Smooth muscle cell (in vitro differentiated cells): ENCODE results near the gene SARDH. TPM values are rescaled to one million over a fixed set of nuclear protein-coding genes. Genes with fewer than 3 reads are reported as not detected.

Source experiments
- DNase-seq: peaks from one replicate; lab custom pipeline; 2025; ENCODE audit not compliant: unreplicated experiment; lab: John Stamatoyannopoulos, UW
- H2AFZ ChIP-seq: fragments of 200-600 bp; sonication (generic); 2 replicates; pipeline ENCODE4 v1.6.0; 2016; ENCODE audit warnings: antibody characterized with exemption, low read depth, mild to moderate bottlenecking
- H3F3A ChIP-seq: fragments of 200-600 bp; sonication (generic); 2 replicates; pipeline ENCODE4 v1.6.0; 2017; ENCODE audit warnings: antibody characterized with exemption, low read depth
- H3K27ac ChIP-seq: fragments of 200-600 bp; sonication (generic); 2 replicates; pipeline ENCODE4 v1.5.1; 2016; ENCODE audit warnings: low read depth, mild to moderate bottlenecking
- H3K27me3 ChIP-seq: fragments of 200-600 bp; sonication (generic); 2 replicates; pipeline ENCODE4 v1.6.1; 2016; ENCODE audit warnings: low read depth, mild to moderate bottlenecking
- H3K36me3 ChIP-seq: fragments of 200-600 bp; sonication (generic); 2 replicates; pipeline ENCODE4 v1.5.1; 2016; ENCODE audit warnings: low read depth
- H3K4me1 ChIP-seq: fragments of 200-600 bp; sonication (generic); 2 replicates; pipeline ENCODE4 v1.5.1; 2016; ENCODE audit warnings: low read depth
- H3K4me2 ChIP-seq: fragments of 200-600 bp; sonication (generic); 2 replicates; pipeline ENCODE4 v1.6.0; 2016; ENCODE audit warnings: mild to moderate bottlenecking
- H3K4me3 ChIP-seq: fragments of 200-600 bp; sonication (generic); 2 replicates; pipeline ENCODE4 v1.5.1; 2016; ENCODE audit warnings: mild to moderate bottlenecking
- H3K79me2 ChIP-seq: fragments of 200-600 bp; sonication (generic); 2 replicates; pipeline ENCODE4 v1.6.0; 2016; ENCODE audit warnings: low read depth, mild to moderate bottlenecking
- H3K9ac ChIP-seq: fragments of 200-600 bp; sonication (generic); 2 replicates; pipeline ENCODE4 v1.6.0; 2016; ENCODE audit warnings: low read depth
- H3K9me3 ChIP-seq: fragments of 200-600 bp; sonication (generic); replicated peaks from 2 replicates; pipeline ENCODE4 v1.5.1; 2016; ENCODE audit warnings: low read depth
- H4K20me1 ChIP-seq: fragments of 200-600 bp; sonication (generic); 2 replicates; pipeline ENCODE4 v1.6.0; 2016; ENCODE audit warnings: low read depth
- CTCF ChIP-seq: fragments of 200-600 bp; sonication (generic); IDR thresholded peaks from 2 replicates; pipeline ENCODE4 v1.5.1; 2017; ENCODE audit warnings: borderline replicate concordance, mild to moderate bottlenecking, antibody characterized with exemption; ENCODE audit not compliant: insufficient read depth, poor library complexity, severe bottlenecking
- WGBS: methylation state at CpG from one replicate; pipeline ENCODE4 v1.1.7; 2016; ENCODE audit warnings: low lambda C conversion rate; 5-methylcytosine and 5-hydroxymethylcytosine counted together
- polyA plus RNA-seq: library from polyadenylated mRNA; unstranded; fragments of >200 nt; fragmentation: Nextera tagmentation; extraction: Ambion mirVana; gene quantifications from 2 replicates; pipeline ENCODE4 v1.2.1, GENCODE V29; 2016
- total RNA-seq: library from RNA; depleted of rRNA; stranded (reverse); fragments of >200 nt; gene quantifications from 2 replicates; pipeline ENCODE4 v1.2.3, GENCODE V29; 2014

The SARDH gene
- total and polyA plus RNA-seq, 2 experiments from 2014 or later, result 3.3 to 10.1 TPM

- no peak for DNase-seq
- Histone ChIP-seq H2AFZ (no peak overlapping the region), H3K79me2 (no peaks in the 10 kb centered on the region), H3K4me3 (no peak overlapping the region), H3K4me1 (no peaks in the 10 kb centered on the region), H3K9me3 (no peaks in the 10 kb centered on the region), H3K4me2 (no peak overlapping the region), H3K27ac (no peak overlapping the region), H4K20me1 (no peaks in the 10 kb centered on the region), H3K9ac (no peak overlapping the region), H3K27me3 (no peaks in the 10 kb centered on the region), H3K36me3 (no peaks in the 10 kb centered on the region), H3F3A (no peaks in the 10 kb centered on the region)
- TF ChIP-seq CTCF, result no peak
- 93% methylated on average over 12 of the region's 12 CpGs for WGBS
These were observed 88.1 kb downstream of the SARDH start for GRCh38 chr9:133650026-133650425.

- Histone ChIP-seq H3K79me2 (no peaks in the 10 kb centered on the region), H3K9me3 (no peaks in the 10 kb centered on the region), H3F3A (no peaks in the 10 kb centered on the region), H3K27ac (no peak overlapping the region), H3K27me3 (no peaks in the 10 kb centered on the region), H2AFZ (no peak overlapping the region), H3K4me1 (no peaks in the 10 kb centered on the region), H4K20me1 (no peaks in the 10 kb centered on the region), H3K4me3 (no peak overlapping the region), H3K36me3 (no peaks in the 10 kb centered on the region), H3K4me2 (no peak overlapping the region), H3K9ac (no peak overlapping the region)
- 94% methylated on average over 7 of the region's 7 CpGs for WGBS
- DNase-seq, result no peak
- TF ChIP-seq CTCF, result no peak
These were observed 89.0 kb downstream of the SARDH start for GRCh38 chr9:133649194-133649593.

- no peaks in the 10 kb centered on the region for H4K20me1 ChIP-seq
- no peaks in the 10 kb centered on the region for H3K36me3 ChIP-seq
- TF ChIP-seq CTCF, result no peak
- DNase-seq, result no peak
- H3K27me3 ChIP-seq, result no peaks in the 10 kb centered on the region
- H2AFZ ChIP-seq, result no peak overlapping the region
- H3K4me2 ChIP-seq, result no peak overlapping the region
- 91% methylated on average over 25 of the region's 25 CpGs for WGBS
- no peaks in the 10 kb centered on the region for H3K9me3 ChIP-seq
- no peaks in the 10 kb centered on the region for H3K4me1 ChIP-seq
- no peak overlapping the region for H3K9ac ChIP-seq
- H3F3A ChIP-seq, result no peaks in the 10 kb centered on the region
- no peak overlapping the region for H3K4me3 ChIP-seq
- no peaks in the 10 kb centered on the region for H3K79me2 ChIP-seq
- no peak overlapping the region for H3K27ac ChIP-seq
These were observed 90.2 kb downstream of the SARDH start for GRCh38 chr9:133647765-133648469.

GRCh38 chr9:133647148-133647547 is 91.0 kb downstream of the SARDH start:
- no peaks in the 10 kb centered on the region for H4K20me1 ChIP-seq

More at GRCh38 chr9:133647148-133647547, 91.0 kb downstream of the SARDH start:
- 84% methylated on average over 7 of the region's 7 CpGs for WGBS
- Histone ChIP-seq H3K27me3 (no peaks in the 10 kb centered on the region), H3K36me3 (no peaks in the 10 kb centered on the region), H3K4me3 (no peak overlapping the region), H3F3A (no peaks in the 10 kb centered on the region), H3K27ac (no peak overlapping the region), H3K79me2 (no peaks in the 10 kb centered on the region), H3K4me1 (no peaks in the 10 kb centered on the region), H3K9ac (no peak overlapping the region), H2AFZ (no peak overlapping the region), H3K4me2 (no peak overlapping the region), H3K9me3 (no peaks in the 10 kb centered on the region)
- DNase-seq, result no peak
- TF ChIP-seq CTCF, result no peak
